Hindlimb muscle (tissue), 1 donor: ENCODE data around the gene ALLC. TPM values are rescaled to one million over a fixed set of nuclear protein-coding genes. Genes with fewer than 3 reads are reported as not detected.
"Not testable (repeated sequence)": the region's sequence is repeated elsewhere in the genome, so short reads cannot be mapped to it uniquely, and the experiment has no call there.

Experiments used
- DNase-seq: peaks from one replicate; pipeline ENCODE4 v3.0.0-alpha.2; 2013
- polyA plus RNA-seq: library from polyadenylated mRNA; unstranded; fragments of 120-200 nt; gene quantifications from one replicate; pipeline ENCODE4 v1.2.1, GENCODE V29; 2013; ENCODE audit not compliant: insufficient read length

Gene ALLC
- polyA plus RNA-seq, 1 donor, result not detected

GRCh38 chr2:3656762-3657721, 958 bp upstream of the ALLC start:
- DNase-seq, result no peak

GRCh38 chr2:3659447-3660432, 1.7 kb downstream of the ALLC start:
- peak; percentile 45 for DNase-seq

GRCh38 chr2:3660640-3661039, 2.6 kb downstream of the ALLC start:
- not testable (repeated sequence) for DNase-seq

GRCh38 chr2:3661149-3661660, 3.2 kb downstream of the ALLC start:
- no peak for DNase-seq

GRCh38 chr2:3662239-3662638, 4.2 kb downstream of the ALLC start:
- no peak for DNase-seq

- DNase-seq, result no peak
Observed at GRCh38 chr2:3664118-3664517, 6.1 kb downstream of the ALLC start.

GRCh38 chr2:3664925-3665324, 6.9 kb downstream of the ALLC start:
- DNase-seq, result no peak

- no peak for DNase-seq
Observed at GRCh38 chr2:3665886-3666612, 8.0 kb downstream of the ALLC start.

GRCh38 chr2:3666613-3666975, 8.6 kb downstream of the ALLC start:
- DNase-seq, result no peak

GRCh38 chr2:3667151-3667631, 9.2 kb downstream of the ALLC start:
- no peak for DNase-seq

- DNase-seq, result no peak
Observed at GRCh38 chr2:3669656-3670055, 11.7 kb downstream of the ALLC start.

GRCh38 chr2:3670376-3670775, 12.4 kb downstream of the ALLC start:
- DNase-seq, result no peak

GRCh38 chr2:3670941-3671340, 12.9 kb downstream of the ALLC start:
- DNase-seq, result no peak

GRCh38 chr2:3672861-3673678, 15.1 kb downstream of the ALLC start:
- DNase-seq, result no peak

- no peak for DNase-seq
Observed at GRCh38 chr2:3674066-3674845, 16.3 kb downstream of the ALLC start.

GRCh38 chr2:3675687-3676086, 17.7 kb downstream of the ALLC start:
- DNase-seq, result no peak

- no peak for DNase-seq
Observed at GRCh38 chr2:3677436-3677835, 19.4 kb downstream of the ALLC start.

- no peak for DNase-seq
Observed at GRCh38 chr2:3678212-3678611, 20.2 kb downstream of the ALLC start.

- no peak for DNase-seq
Observed at GRCh38 chr2:3679180-3679579, 21.2 kb downstream of the ALLC start.

- no peak for DNase-seq
Observed at GRCh38 chr2:3679616-3680393, 21.8 kb downstream of the ALLC start.
